Nephron progenitor cell (in vitro differentiated cells): Measurements from ENCODE around the gene FERMT1.

Experiments used
- DNase-seq: peaks from one replicate; pipeline ENCODE4 v3.0.0; 2021
- H3K27ac Mint-ChIP-seq: 2 replicates; pipeline ENCODE4 v1.8.0; 2021; ENCODE audit warnings: mild to moderate bottlenecking, moderate library complexity, mixed read lengths
- H3K27me3 Mint-ChIP-seq: 2 replicates; pipeline ENCODE4 v1.8.0; 2021; ENCODE audit warnings: mild to moderate bottlenecking, low read depth, mixed read lengths; ENCODE audit not compliant: poor library complexity
- H3K36me3 Mint-ChIP-seq: 2 replicates; pipeline ENCODE4 v1.8.0; 2021; ENCODE audit warnings: low read depth, mixed read lengths
- H3K4me1 Mint-ChIP-seq: 2 replicates; pipeline ENCODE4 v1.8.0; 2021; ENCODE audit warnings: mixed read lengths
- H3K4me3 Mint-ChIP-seq: 2 replicates; pipeline ENCODE4 v1.8.0; 2021; ENCODE audit warnings: mild to moderate bottlenecking, moderate library complexity, mixed read lengths
- H3K9me3 Mint-ChIP-seq: 2 replicates; pipeline ENCODE4 v1.8.0; 2021; ENCODE audit warnings: mild to moderate bottlenecking, moderate library complexity, mixed read lengths
- TF ChIP-seq, protein P1 (sequence below): fragments of 200-600 bp; sonication (generic); IDR thresholded peaks from 2 replicates; pipeline ENCODE4 v1.5.0; 2021; ENCODE audit warnings: antibody characterized with exemption

Gene FERMT1

DNA sequence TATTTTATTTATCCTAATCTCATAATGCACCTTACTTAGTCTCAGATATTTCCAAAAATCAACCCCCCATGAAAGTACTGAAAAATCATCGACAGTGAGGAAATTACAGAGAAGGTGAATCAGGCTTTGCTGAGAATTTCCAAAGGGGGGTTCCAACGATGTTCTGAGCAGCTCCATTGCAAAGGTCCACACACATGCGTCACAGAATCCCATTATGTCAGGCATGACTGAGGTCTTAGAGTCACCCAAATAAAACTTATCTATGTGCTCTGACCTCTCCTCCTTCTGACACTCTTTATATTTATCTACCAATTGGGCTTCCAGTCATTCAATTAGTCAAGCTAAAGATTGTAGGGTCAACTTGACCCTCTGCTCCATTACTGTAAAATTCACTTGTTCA is 56.2 kb downstream of the FERMT1 start:
- no peak for DNase-seq
- Mint-ChIP-seq H3K27me3 (peaks cover 9% of the 10 kb centered on the region), H3K4me1 (peaks cover 14% of the 10 kb centered on the region), H3K27ac (no peak overlapping the region), H3K9me3 (no peaks in the 10 kb centered on the region), H3K36me3 (no peaks in the 10 kb centered on the region), H3K4me3 (no peak overlapping the region)
- TF ChIP-seq, protein P1, sequence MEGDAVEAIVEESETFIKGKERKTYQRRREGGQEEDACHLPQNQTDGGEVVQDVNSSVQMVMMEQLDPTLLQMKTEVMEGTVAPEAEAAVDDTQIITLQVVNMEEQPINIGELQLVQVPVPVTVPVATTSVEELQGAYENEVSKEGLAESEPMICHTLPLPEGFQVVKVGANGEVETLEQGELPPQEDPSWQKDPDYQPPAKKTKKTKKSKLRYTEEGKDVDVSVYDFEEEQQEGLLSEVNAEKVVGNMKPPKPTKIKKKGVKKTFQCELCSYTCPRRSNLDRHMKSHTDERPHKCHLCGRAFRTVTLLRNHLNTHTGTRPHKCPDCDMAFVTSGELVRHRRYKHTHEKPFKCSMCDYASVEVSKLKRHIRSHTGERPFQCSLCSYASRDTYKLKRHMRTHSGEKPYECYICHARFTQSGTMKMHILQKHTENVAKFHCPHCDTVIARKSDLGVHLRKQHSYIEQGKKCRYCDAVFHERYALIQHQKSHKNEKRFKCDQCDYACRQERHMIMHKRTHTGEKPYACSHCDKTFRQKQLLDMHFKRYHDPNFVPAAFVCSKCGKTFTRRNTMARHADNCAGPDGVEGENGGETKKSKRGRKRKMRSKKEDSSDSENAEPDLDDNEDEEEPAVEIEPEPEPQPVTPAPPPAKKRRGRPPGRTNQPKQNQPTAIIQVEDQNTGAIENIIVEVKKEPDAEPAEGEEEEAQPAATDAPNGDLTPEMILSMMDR: no peak

DNA sequence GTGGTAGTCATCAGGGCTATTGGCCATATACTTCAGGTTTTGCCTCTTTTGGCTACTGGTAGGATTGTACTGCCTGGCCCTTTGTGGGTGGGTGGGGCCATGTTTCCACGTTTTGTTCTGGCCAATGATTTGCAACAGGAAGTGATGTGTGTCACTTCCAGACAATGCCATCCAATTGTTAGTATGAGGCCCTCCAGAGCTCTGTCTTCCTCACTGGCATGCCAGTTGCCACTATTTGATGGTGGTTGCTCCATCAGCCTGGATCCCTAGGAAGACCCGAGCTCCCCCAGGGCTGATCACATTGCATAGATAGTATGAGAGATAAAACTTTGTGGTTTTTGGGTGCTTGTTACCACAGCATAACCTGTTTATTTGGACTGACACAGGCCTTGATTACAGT is 61.3 kb downstream of the FERMT1 start:
- DNase-seq: no peak
- no peak overlapping the region for H3K27ac Mint-ChIP-seq
- TF ChIP-seq, protein P1: no peak
- no peak overlapping the region for H3K4me3 Mint-ChIP-seq
- no peaks in the 10 kb centered on the region for H3K36me3 Mint-ChIP-seq
- H3K4me1 Mint-ChIP-seq: peaks cover 38% of the 10 kb centered on the region
- H3K27me3 Mint-ChIP-seq: peaks cover 3% of the 10 kb centered on the region
- H3K9me3 Mint-ChIP-seq: no peaks in the 10 kb centered on the region

DNA sequence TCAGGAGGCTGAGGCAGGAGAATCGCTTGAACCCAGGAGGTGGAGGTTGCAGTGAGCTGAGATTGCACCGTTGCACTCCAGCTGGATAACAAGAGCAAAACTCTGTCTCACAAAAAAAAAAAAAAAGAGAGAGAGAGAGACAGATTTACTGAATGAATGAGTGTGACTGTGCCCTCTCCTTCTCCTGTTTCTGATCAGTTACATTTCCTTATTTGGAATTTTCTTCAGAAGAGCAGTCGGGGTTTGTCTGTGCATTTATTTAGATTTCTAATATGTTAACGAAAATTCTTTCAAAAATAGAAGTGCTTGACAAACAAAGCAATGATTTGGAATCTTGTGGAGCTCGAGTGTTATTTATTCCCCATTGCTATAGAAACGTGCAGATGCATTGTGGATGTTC is 62.6 kb downstream of the FERMT1 start:
- H3K4me3 Mint-ChIP-seq: no peak overlapping the region
- H3K36me3 Mint-ChIP-seq: no peaks in the 10 kb centered on the region
- peaks cover 46% of the 10 kb centered on the region for H3K4me1 Mint-ChIP-seq
- no peaks in the 10 kb centered on the region for H3K9me3 Mint-ChIP-seq
- peaks cover 3% of the 10 kb centered on the region for H3K27me3 Mint-ChIP-seq
- no peak overlapping the region for H3K27ac Mint-ChIP-seq
- DNase-seq: no peak
- TF ChIP-seq, protein P1: no peak

DNA sequence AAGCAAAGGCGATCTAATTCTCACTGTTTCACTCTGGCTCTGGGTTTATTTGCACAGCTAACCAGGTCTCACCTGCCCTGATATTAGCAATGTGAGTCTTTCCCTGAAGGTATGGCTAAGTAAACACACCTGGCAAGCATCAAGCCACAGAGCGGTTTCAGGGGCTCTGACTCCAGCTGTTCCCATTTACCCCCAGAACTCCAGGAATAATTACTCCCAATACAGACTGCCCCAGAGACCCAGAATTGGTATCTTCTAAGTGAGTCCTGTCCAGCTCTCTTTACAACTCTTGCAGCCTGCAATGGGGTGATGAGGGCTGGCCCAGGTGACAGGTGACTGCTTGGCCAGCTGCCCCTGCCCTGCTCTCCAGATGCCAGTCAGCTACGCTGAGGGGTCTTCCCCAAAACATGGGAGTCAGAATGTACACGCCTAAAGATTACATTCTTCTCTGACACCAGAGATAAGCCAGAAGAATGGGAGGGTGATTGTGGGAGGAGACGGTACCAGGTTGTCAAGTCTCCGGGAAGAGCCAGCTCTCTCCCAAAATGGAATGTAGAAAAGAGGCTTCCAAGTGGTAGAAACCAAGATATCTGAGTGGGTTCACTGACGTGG is 64.0 kb downstream of the FERMT1 start:
- Mint-ChIP-seq H3K27ac (peak overlapping the region; percentile 82), H3K4me1 (peaks cover 60% of the 10 kb centered on the region), H3K4me3 (no peak overlapping the region), H3K27me3 (no peaks in the 10 kb centered on the region), H3K9me3 (no peaks in the 10 kb centered on the region), H3K36me3 (no peaks in the 10 kb centered on the region)
- no peak for DNase-seq
- TF ChIP-seq, protein P1: no peak

DNA sequence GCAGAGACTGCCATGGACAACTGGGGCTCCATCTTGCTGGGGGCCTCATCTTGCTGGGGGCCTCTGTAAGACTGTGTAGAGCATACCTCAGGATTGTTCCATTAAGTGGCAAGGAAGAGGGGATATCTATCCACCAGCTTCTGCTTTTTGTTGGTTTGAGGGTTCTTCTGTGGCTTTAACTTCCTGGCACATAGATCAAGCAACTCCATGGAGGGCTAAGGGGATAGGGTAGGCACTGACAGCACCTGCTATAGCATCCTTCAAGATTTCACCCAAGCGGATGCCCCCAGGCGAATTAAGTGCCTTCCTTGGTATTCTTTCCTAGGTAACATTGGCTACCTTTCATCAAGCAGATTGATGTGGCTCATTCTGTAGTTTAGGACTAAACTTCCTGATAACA is 65.1 kb downstream of the FERMT1 start:
- peaks cover 9% of the 10 kb centered on the region for H3K27me3 Mint-ChIP-seq
- no peak for DNase-seq
- H3K9me3 Mint-ChIP-seq: no peaks in the 10 kb centered on the region
- H3K36me3 Mint-ChIP-seq: no peaks in the 10 kb centered on the region
- H3K4me1 Mint-ChIP-seq: peaks cover 71% of the 10 kb centered on the region
- TF ChIP-seq, protein P1: no peak
- H3K4me3 Mint-ChIP-seq: peak overlapping the region; percentile 33
- H3K27ac Mint-ChIP-seq: peak overlapping the region; percentile 82

DNA sequence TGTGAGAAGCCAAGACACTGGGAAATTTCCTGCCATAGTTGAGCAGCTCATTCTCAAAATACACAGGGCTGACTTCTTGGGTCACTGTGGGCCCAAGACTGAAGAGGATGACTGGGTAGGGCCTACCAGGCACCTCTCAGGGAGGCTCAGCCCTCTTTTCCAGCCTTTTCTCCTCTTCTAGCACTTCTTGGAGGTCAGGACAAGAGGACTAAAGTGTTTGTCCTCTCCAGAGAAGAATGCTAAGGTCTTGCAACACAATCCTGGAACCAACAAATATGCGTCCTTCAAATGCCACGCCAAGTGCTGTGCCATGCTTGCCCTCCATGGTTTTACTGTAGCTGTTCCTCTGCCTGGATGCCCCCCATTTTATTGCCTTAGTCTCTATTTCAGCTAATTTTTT is 65.7 kb downstream of the FERMT1 start:
- H3K4me3 Mint-ChIP-seq: no peak overlapping the region
- no peaks in the 10 kb centered on the region for H3K36me3 Mint-ChIP-seq
- TF ChIP-seq, protein P1: no peak
- H3K27ac Mint-ChIP-seq: no peak overlapping the region
- H3K27me3 Mint-ChIP-seq: peaks cover 12% of the 10 kb centered on the region
- H3K4me1 Mint-ChIP-seq: peaks cover 69% of the 10 kb centered on the region
- no peaks in the 10 kb centered on the region for H3K9me3 Mint-ChIP-seq
- DNase-seq: no peak
